HG03575 (cell line): ENCODE data around the gene SEMA3F.

Source experiments
- ATAC-seq: cut with Tn5 transposase; IDR thresholded peaks from one replicate; pipeline ENCODE4 v1.9.1; 2021; ENCODE audit not compliant: unreplicated experiment, insufficient number of reproducible peaks, low FRiP score; ENCODE audit errors: extremely low read depth

Gene SEMA3F

GRCh38 chr3:50167069-50167840 is 12.1 kb downstream of the SEMA3F start:
- ATAC-seq, result no peak

- no peak for ATAC-seq
Measured at GRCh38 chr3:50167841-50168209, 12.7 kb downstream of the SEMA3F start.

GRCh38 chr3:50168388-50168787 is 13.3 kb downstream of the SEMA3F start:
- ATAC-seq, result no peak

- no peak for ATAC-seq
Measured at GRCh38 chr3:50168791-50169190, 13.7 kb downstream of the SEMA3F start.

GRCh38 chr3:50169232-50169832 is 14.2 kb downstream of the SEMA3F start:
- no peak for ATAC-seq

GRCh38 chr3:50169858-50170257 is 14.7 kb downstream of the SEMA3F start:
- no peak for ATAC-seq

GRCh38 chr3:50170689-50171088 is 15.6 kb downstream of the SEMA3F start:
- no peak for ATAC-seq

- no peak for ATAC-seq
Measured at GRCh38 chr3:50171540-50172301, 16.6 kb downstream of the SEMA3F start.

GRCh38 chr3:50172626-50173220 is 17.6 kb downstream of the SEMA3F start:
- no peak for ATAC-seq

- no peak for ATAC-seq
Measured at GRCh38 chr3:50173685-50174516, 18.8 kb downstream of the SEMA3F start.

- ATAC-seq, result no peak
Measured at GRCh38 chr3:50174517-50174895, 19.4 kb downstream of the SEMA3F start.

- ATAC-seq, result no peak
Measured at GRCh38 chr3:50174947-50175524, 19.9 kb downstream of the SEMA3F start.

GRCh38 chr3:50177346-50177745 is 22.2 kb downstream of the SEMA3F start:
- no peak for ATAC-seq

GRCh38 chr3:50179710-50180109 is 24.6 kb downstream of the SEMA3F start:
- ATAC-seq, result no peak

GRCh38 chr3:50181985-50182384 is 26.9 kb downstream of the SEMA3F start:
- no peak for ATAC-seq

GRCh38 chr3:50182533-50183099 is 27.5 kb downstream of the SEMA3F start:
- ATAC-seq, result no peak

- no peak for ATAC-seq
Measured at GRCh38 chr3:50183755-50184154, 28.6 kb downstream of the SEMA3F start.

GRCh38 chr3:50184242-50184978 is 29.3 kb downstream of the SEMA3F start:
- no peak for ATAC-seq
